Thyroid gland (tissue), 4 donors: ENCODE measurements around the gene TMSB4X.

ENCODE experiments used
- CTCF ChIP-seq, 6 experiments: fragments of 200-600 bp in 3 of 6; fragments of 450-650 bp in 3 of 6; sonication (generic) in 3 of 6; IDR thresholded peaks; one replicate each; pipeline ENCODE4 v1.5.1; 2016 to 2019; ENCODE audit warnings: antibody characterized with exemption in 6 of 6, mild to moderate bottlenecking in 2 of 6, inconsistent platforms in 1 of 6, moderate library complexity in 1 of 6
- POLR2A ChIP-seq, 2 donors: fragments of 450-650 bp; IDR thresholded peaks; one replicate each; pipeline ENCODE4 v1.6.1; 2017; ENCODE audit warnings: antibody characterized with exemption in 2 of 2, mild to moderate bottlenecking in 2 of 2, moderate library complexity in 1 of 2

DNA sequence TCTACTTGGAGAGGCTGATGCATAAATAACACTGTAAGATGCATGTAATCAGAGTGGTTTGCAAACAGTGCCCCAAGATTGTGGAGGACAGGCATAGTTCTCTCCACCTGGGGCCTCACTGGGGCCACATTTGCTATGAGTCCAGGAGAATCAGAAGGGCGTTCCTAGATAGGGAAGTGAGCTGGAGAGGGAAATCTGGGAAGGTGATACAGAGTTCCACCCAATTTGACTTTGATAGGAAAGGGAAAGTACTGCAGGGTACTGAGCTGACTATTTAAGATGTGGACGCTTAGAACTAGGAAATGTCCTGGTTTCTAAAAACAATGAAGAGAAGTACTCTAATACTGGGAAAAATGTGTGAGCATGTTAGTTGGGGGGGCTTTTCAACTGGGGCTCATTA is 35.6 kb downstream of the TMSB4X start:
- TF ChIP-seq CTCF (IDR thresholded peaks at IDR 0.05): no peak
- TF ChIP-seq POLR2A (IDR thresholded peaks at IDR 0.05): no peak
